ENCODE measurements around the gene CD4. TPM values are rescaled to one million over a fixed set of nuclear protein-coding genes. Genes with fewer than 3 reads are reported as not detected.
"Not testable (repeated sequence)": the region's sequence is repeated elsewhere in the genome, so short reads cannot be mapped to it uniquely, and the experiment has no call there.

CD4 gene
- total RNA-seq, 1 donor: 1.7 TPM

DNA sequence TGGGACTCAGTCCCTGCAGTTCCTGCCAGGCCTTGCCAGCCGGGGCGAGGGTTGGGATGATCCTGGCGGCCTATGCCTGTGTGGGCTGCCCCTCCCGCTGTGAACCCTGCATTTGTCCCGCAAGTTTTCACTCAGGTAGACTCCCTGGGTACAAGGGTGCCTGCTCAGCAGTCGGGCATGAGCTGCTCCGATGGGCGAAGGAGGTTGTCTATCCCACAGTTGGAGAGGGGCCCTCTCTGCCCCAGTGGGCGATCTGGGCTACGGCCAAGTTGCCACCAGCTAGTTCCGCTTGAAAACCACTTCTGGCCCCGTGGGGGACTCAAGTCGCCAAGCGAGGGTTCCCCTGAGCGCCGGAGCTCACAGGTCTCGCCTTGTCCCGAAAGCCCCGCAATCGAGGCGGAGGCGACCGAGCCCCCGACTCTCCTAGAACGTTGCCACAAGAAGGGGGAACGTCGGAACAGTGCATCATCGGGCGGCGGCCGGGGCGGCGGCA lies 77.6 kb downstream of the CD4 start:
- H3K4me3 ChIP-seq (ENCODE audit: low read depth, low read length): peak overlapping the region; percentile 88
- DNase-seq (ENCODE audit: low read depth): no peak
- TF ChIP-seq, protein P1, sequence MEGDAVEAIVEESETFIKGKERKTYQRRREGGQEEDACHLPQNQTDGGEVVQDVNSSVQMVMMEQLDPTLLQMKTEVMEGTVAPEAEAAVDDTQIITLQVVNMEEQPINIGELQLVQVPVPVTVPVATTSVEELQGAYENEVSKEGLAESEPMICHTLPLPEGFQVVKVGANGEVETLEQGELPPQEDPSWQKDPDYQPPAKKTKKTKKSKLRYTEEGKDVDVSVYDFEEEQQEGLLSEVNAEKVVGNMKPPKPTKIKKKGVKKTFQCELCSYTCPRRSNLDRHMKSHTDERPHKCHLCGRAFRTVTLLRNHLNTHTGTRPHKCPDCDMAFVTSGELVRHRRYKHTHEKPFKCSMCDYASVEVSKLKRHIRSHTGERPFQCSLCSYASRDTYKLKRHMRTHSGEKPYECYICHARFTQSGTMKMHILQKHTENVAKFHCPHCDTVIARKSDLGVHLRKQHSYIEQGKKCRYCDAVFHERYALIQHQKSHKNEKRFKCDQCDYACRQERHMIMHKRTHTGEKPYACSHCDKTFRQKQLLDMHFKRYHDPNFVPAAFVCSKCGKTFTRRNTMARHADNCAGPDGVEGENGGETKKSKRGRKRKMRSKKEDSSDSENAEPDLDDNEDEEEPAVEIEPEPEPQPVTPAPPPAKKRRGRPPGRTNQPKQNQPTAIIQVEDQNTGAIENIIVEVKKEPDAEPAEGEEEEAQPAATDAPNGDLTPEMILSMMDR (IDR thresholded peaks at IDR 0.05; ENCODE audit: insufficient read depth, low read depth, low read length): no peak

DNA sequence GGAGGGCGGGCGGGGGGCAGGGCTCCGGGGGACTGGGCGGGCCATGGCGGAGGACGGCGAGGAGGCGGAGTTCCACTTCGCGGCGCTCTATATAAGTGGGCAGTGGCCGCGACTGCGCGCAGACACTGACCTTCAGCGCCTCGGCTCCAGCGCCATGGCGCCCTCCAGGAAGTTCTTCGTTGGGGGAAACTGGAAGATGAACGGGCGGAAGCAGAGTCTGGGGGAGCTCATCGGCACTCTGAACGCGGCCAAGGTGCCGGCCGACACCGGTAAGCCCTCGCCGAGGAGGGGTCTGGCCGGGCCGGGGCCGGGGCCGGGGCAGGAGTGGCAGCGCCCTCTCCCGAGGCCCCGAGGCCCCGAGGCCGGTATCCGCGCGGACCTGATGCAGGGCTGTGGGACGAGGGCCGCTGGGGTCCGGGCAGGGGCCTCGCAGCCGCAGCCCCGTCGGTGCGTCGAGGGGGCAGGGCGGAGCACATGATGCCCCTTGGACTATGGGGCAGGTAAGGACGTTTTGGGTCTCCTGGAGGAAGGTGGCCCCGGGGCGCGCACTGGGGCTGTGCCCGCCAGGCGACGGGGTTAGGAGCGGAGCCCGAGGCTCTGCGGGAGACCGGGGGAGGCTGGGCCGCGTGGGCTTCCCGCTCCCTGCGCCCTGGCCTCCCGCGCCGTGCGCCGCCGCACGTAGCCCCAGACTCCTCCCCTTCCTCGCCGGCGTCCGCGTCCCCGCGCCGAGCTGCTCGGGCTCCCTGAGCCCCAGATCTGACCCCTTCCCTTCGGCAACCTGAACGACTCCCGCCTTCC lies 78.3 kb downstream of the CD4 start, which contains the start of gene TPI1:
Gene TPI1, plus strand, starts transcription at position 119 of the 798 bp plus-strand sequence. Its CDS starts 36 bp downstream, at position 155.
- DNase-seq (ENCODE audit: low read depth): peak; percentile 81

GRCh38 chr12:6868211-6869048 lies 79.1 kb downstream of the CD4 start:
- TF ChIP-seq, protein P1 (IDR thresholded peaks at IDR 0.05; ENCODE audit: insufficient read depth, low read depth, low read length): peak; percentile 28
- DNase-seq (ENCODE audit: low read depth): no peak
- peak overlapping the region; percentile 88 for H3K4me3 ChIP-seq (ENCODE audit: low read depth, low read length)

More for the DNA sequence above, 78.3 kb downstream of the CD4 start, which contains the start of gene TPI1:
- TF ChIP-seq, protein P1 (IDR thresholded peaks at IDR 0.05; ENCODE audit: insufficient read depth, low read depth, low read length): no peak
- H3K4me3 ChIP-seq (ENCODE audit: low read depth, low read length): peak within 1 kb of the TSS; percentile 88

GRCh38 chr12:6869049-6870021 lies 80.0 kb downstream of the CD4 start:
- DNase-seq (ENCODE audit: low read depth): peak; percentile 76
- H3K4me3 ChIP-seq (ENCODE audit: low read depth, low read length): peak overlapping the region; percentile 88
- TF ChIP-seq, protein P1 (IDR thresholded peaks at IDR 0.05; ENCODE audit: insufficient read depth, low read depth, low read length): peak; percentile 87

DNA sequence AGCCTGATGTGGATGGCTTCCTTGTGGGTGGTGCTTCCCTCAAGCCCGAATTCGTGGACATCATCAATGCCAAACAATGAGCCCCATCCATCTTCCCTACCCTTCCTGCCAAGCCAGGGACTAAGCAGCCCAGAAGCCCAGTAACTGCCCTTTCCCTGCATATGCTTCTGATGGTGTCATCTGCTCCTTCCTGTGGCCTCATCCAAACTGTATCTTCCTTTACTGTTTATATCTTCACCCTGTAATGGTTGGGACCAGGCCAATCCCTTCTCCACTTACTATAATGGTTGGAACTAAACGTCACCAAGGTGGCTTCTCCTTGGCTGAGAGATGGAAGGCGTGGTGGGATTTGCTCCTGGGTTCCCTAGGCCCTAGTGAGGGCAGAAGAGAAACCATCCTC lies 81.0 kb downstream of the CD4 start:
- not testable (repeated sequence) for H3K4me3 ChIP-seq (ENCODE audit: low read depth, low read length); DNase-seq (ENCODE audit: low read depth)

Other genes starting within 250 kb of the CD4 start
- gene IFFO1, start 233.5 kb upstream of the CD4 start, total RNA-seq: 9.9 and 11.9 TPM in 2 replicates
- 25.4 and 26.8 TPM in 2 replicates for gene NOP2, start 221.2 kb upstream of the CD4 start, total RNA-seq
- gene CHD4, start 182.1 kb upstream of the CD4 start, total RNA-seq: 231 and 240 TPM in 2 replicates
- not detected in 2 replicates for gene LPAR5, start 153.6 kb upstream of the CD4 start, total RNA-seq
- 0.64 TPM in 1 of 2 replicates, not detected in the other for gene ACRBP, start 142.1 kb upstream of the CD4 start, total RNA-seq
- gene ING4, start 126.4 kb upstream of the CD4 start, total RNA-seq: 23.8 and 25.5 TPM in 2 replicates
- gene ZNF384, start 100.2 kb upstream of the CD4 start, total RNA-seq: 19.4 and 20.3 TPM in 2 replicates
- not detected in 2 replicates for gene PIANP, start 88.7 kb upstream of the CD4 start, total RNA-seq
- gene COPS7A, start 65.5 kb upstream of the CD4 start, total RNA-seq: 71.8 and 79.9 TPM in 2 replicates
- gene MLF2, start 36.4 kb upstream of the CD4 start, total RNA-seq: 160 and 229 TPM in 2 replicates
- 150 and 167 TPM in 2 replicates for gene PTMS, start 23.2 kb upstream of the CD4 start, total RNA-seq
- 0.43 and 0.64 TPM in 2 replicates for gene LAG3, start 17.0 kb upstream of the CD4 start, total RNA-seq
- gene GPR162, start 32.3 kb downstream of the CD4 start, total RNA-seq: 2.6 and 3.0 TPM in 2 replicates
- 91.1 and 117 TPM in 2 replicates for gene P3H3, start 38.9 kb downstream of the CD4 start, total RNA-seq
- gene GNB3, start 51.4 kb downstream of the CD4 start, total RNA-seq: 1.7 and 3.9 TPM in 2 replicates
- gene CDCA3, start 61.8 kb downstream of the CD4 start, total RNA-seq: 18.4 and 21.2 TPM in 2 replicates
- 91.5 and 96.7 TPM in 2 replicates for gene USP5, start 62.6 kb downstream of the CD4 start, total RNA-seq
- gene TPI1, start 78.0 kb downstream of the CD4 start, total RNA-seq: 620 and 695 TPM in 2 replicates
- gene SPSB2, start 83.8 kb downstream of the CD4 start, total RNA-seq: 6.0 and 8.7 TPM in 2 replicates
- 4.7 and 5.5 TPM in 2 replicates for gene LRRC23, start 115.3 kb downstream of the CD4 start, total RNA-seq
- 3.5 and 5.2 TPM in 2 replicates for gene ENO2, start 125.1 kb downstream of the CD4 start, total RNA-seq
- 11.3 and 16.4 TPM in 2 replicates for gene ATN1, start 138.4 kb downstream of the CD4 start, total RNA-seq
- gene RNU7-1, start 154.3 kb downstream of the CD4 start, total RNA-seq: not detected in 2 replicates
- 94.7 and 96.7 TPM in 2 replicates for gene C12orf57, start 154.5 kb downstream of the CD4 start, total RNA-seq
- gene PTPN6, start 161.8 kb downstream of the CD4 start, total RNA-seq: not detected in 2 replicates
- gene PHB2, start 181.1 kb downstream of the CD4 start, total RNA-seq: 143 and 155 TPM in 2 replicates
- 32.9 and 44.9 TPM in 2 replicates for gene EMG1, start 181.4 kb downstream of the CD4 start, total RNA-seq
- 20.6 and 26.3 TPM in 2 replicates for gene LPCAT3, start 228.9 kb downstream of the CD4 start, total RNA-seq